Nephron (organoid): ENCODE measurements around the gene EHF.

Experiments used
- H3K27ac Mint-ChIP-seq, 3 experiments: 2 replicates each; pipeline ENCODE4 v1.8.0; 2020; ENCODE audit warnings: mixed read lengths in 3 of 3, mild to moderate bottlenecking in 2 of 3, moderate library complexity in 1 of 3
- H3K27me3 Mint-ChIP-seq: 2 replicates; pipeline ENCODE4 v1.8.0; 2021; ENCODE audit warnings: low read depth, mild to moderate bottlenecking, moderate library complexity, mixed read lengths
- H3K36me3 Mint-ChIP-seq: 2 replicates; pipeline ENCODE4 v1.8.0; 2020; ENCODE audit warnings: low read depth, mixed read lengths
- H3K4me1 Mint-ChIP-seq: 2 replicates; pipeline ENCODE4 v1.8.0; 2020; ENCODE audit warnings: mixed read lengths
- H3K4me3 Mint-ChIP-seq, 3 experiments: 2 replicates each; pipeline ENCODE4 v1.8.0; 2020; ENCODE audit warnings: mild to moderate bottlenecking in 3 of 3, mixed read lengths in 3 of 3, moderate library complexity in 2 of 3
- H3K9me3 Mint-ChIP-seq: 2 replicates; pipeline ENCODE4 v1.8.0; 2020; ENCODE audit warnings: mixed read lengths
- CTCF ChIP-seq, 3 experiments: fragments of 200-600 bp; sonication (generic); IDR thresholded peaks; one replicate each; pipeline ENCODE4 v1.5.0; 2021; ENCODE audit warnings: antibody characterized with exemption in 3 of 3; ENCODE audit not compliant: unreplicated experiment in 3 of 3

The EHF gene

GRCh38 chr11:34667810-34668582 lies 47.1 kb downstream of the EHF start:
- Mint-ChIP-seq H3K27me3 (no peaks in the 10 kb centered on the region), H3K4me1 (no peaks in the 10 kb centered on the region), H3K4me3 (no peak overlapping the region)

GRCh38 chr11:34668583-34669053 lies 47.7 kb downstream of the EHF start:
- H3K4me3 Mint-ChIP-seq: no peak overlapping the region
- H3K4me1 Mint-ChIP-seq: no peaks in the 10 kb centered on the region
- TF ChIP-seq CTCF (IDR thresholded peaks at IDR 0.05; ENCODE audit: unreplicated experiment in 3 of 3): no peak
- peaks cover under 1% of the 10 kb centered on the region for H3K9me3 Mint-ChIP-seq
- H3K36me3 Mint-ChIP-seq: no peaks in the 10 kb centered on the region
- no peaks in the 10 kb centered on the region for H3K27me3 Mint-ChIP-seq
- no peak overlapping the region for H3K27ac Mint-ChIP-seq

More at GRCh38 chr11:34667810-34668582, 47.1 kb downstream of the EHF start:
- Mint-ChIP-seq H3K9me3 (no peaks in the 10 kb centered on the region), H3K27ac (no peak overlapping the region), H3K36me3 (no peaks in the 10 kb centered on the region)
- TF ChIP-seq CTCF (IDR thresholded peaks at IDR 0.05; ENCODE audit: unreplicated experiment in 3 of 3): no peak

DNA sequence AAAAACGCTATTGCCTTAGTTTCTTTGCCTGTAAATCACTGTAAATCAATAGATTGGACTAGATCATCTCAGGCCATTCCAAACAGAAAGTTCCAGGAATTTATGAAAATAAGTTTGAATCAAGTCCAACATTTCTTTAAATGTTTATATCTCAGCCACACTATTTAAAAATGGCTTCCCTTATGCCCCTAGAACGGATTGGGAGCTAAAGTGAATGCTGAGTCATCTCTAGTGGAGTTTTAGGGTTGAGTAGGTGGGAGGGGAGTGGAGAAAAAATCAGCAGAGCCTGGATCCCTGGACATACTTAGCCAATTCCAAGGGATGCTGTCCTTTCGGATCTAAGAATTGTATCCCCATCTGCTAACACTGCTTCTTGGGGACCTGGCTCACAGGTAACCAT lies 48.6 kb downstream of the EHF start:
- Mint-ChIP-seq H3K27ac (no peak overlapping the region), H3K4me1 (no peaks in the 10 kb centered on the region), H3K4me3 (no peak overlapping the region), H3K36me3 (no peaks in the 10 kb centered on the region), H3K27me3 (no peaks in the 10 kb centered on the region), H3K9me3 (peaks cover 5% of the 10 kb centered on the region)
- TF ChIP-seq CTCF (IDR thresholded peaks at IDR 0.05; ENCODE audit: unreplicated experiment in 3 of 3): no peak

- Mint-ChIP-seq H3K27ac (no peak overlapping the region), H3K4me3 (no peak overlapping the region), H3K4me1 (no peaks in the 10 kb centered on the region), H3K9me3 (peaks cover 5% of the 10 kb centered on the region), H3K27me3 (no peaks in the 10 kb centered on the region), H3K36me3 (no peaks in the 10 kb centered on the region)
- no peak for TF ChIP-seq CTCF (IDR thresholded peaks at IDR 0.05; ENCODE audit: unreplicated experiment in 3 of 3)
Measured at GRCh38 chr11:34671117-34671516, 50.2 kb downstream of the EHF start.

- no peaks in the 10 kb centered on the region for H3K4me1 Mint-ChIP-seq
- TF ChIP-seq CTCF (IDR thresholded peaks at IDR 0.05; ENCODE audit: unreplicated experiment in 3 of 3): no peak
- H3K9me3 Mint-ChIP-seq: peaks cover 5% of the 10 kb centered on the region
- no peak overlapping the region for H3K27ac Mint-ChIP-seq
- no peaks in the 10 kb centered on the region for H3K36me3 Mint-ChIP-seq
- no peaks in the 10 kb centered on the region for H3K27me3 Mint-ChIP-seq
- H3K4me3 Mint-ChIP-seq: no peak overlapping the region
Measured at GRCh38 chr11:34671946-34672345, 51.1 kb downstream of the EHF start.

- H3K4me1 Mint-ChIP-seq: no peaks in the 10 kb centered on the region
- no peak overlapping the region for H3K4me3 Mint-ChIP-seq
- no peaks in the 10 kb centered on the region for H3K36me3 Mint-ChIP-seq
Measured at GRCh38 chr11:34674038-34674437, 53.1 kb downstream of the EHF start.

More at GRCh38 chr11:34674038-34674437, 53.1 kb downstream of the EHF start:
- Mint-ChIP-seq H3K27ac (no peak overlapping the region), H3K27me3 (no peaks in the 10 kb centered on the region), H3K9me3 (peaks cover 5% of the 10 kb centered on the region)
- no peak for TF ChIP-seq CTCF (IDR thresholded peaks at IDR 0.05; ENCODE audit: unreplicated experiment in 3 of 3)
